Measurements from ENCODE around the gene TMEM198.

The TMEM198 gene

GRCh38 chr2:219543596-219544358 is at the start of gene TMEM198, which contains the start of gene CHPF:
TMEM198 (plus strand) TSS chr2:219544028; CDS start chr2:219544728, 700 bp downstream.
CHPF (minus strand) TSS chr2:219543809; CDS start chr2:219543538, 271 bp downstream.
- H3K9ac ChIP-seq: peak within 1 kb of the TSS; percentile 54 to 85 (median 75)
- peaks cover 18 to 48% (median 32%) of the 10 kb centered on the region in 10 experiments for H3K4me1 ChIP-seq
- H3K4me3 ChIP-seq: peak within 1 kb of the TSS; percentile 71 to 81 (median 77)
- TF ChIP-seq Cebpa-rat (IDR thresholded peaks at IDR 0.05): no peak
- H3K27ac ChIP-seq: peak within 1 kb of the TSS in 10 of 11 experiments; percentile 6 to 66 (median 52); a peak in 16 of 22 replicates
- no peaks in the 10 kb centered on the region for H3K9me3 ChIP-seq (replicated peaks in 1 of 11)
- H3K4me2 ChIP-seq: peak within 1 kb of the TSS; percentile 87 to 100 (median 97)
- H3K36me3 ChIP-seq: peaks cover 0 to 19% (median 8%) of the 10 kb centered on the region in 11 experiments; a peak in 7 of 22 replicates
- peaks cover 0 to 69% (median 29%) of the 10 kb centered on the region in 11 experiments; a peak in 19 of 22 replicates for H4K20me1 ChIP-seq
- H3K27me3 ChIP-seq: peaks cover 22 to 40% (median 33%) of the 10 kb centered on the region in 11 experiments; a peak in 18 of 22 replicates

GRCh38 chr2:219494952-219495530 is 48.8 kb upstream of the TMEM198 start:
- Histone ChIP-seq H3K4me3 (no peak overlapping the region), H3K4me1 (peaks cover 15 to 44% (median 37%) of the 10 kb centered on the region in 10 experiments), H3K27me3 (peaks cover 33 to 46% (median 43%) of the 10 kb centered on the region in 11 experiments), H3K9me3 (replicated peaks in 1 of 11) (no peaks in the 10 kb centered on the region), H3K27ac (no peak overlapping the region), H3K36me3 (no peaks in the 10 kb centered on the region), H3K4me2 (peak overlapping the region in 6 of 11 experiments; percentile 20 to 67 (median 56); a peak in 8 of 22 replicates), H3K9ac (no peak overlapping the region), H4K20me1 (peaks cover 0 to 36% (median 0%) of the 10 kb centered on the region in 11 experiments; a peak in 5 of 22 replicates)
- no peak for TF ChIP-seq Cebpa-rat (IDR thresholded peaks at IDR 0.05)

GRCh38 chr2:219495531-219496122 is 48.2 kb upstream of the TMEM198 start:
- peak overlapping the region in 8 of 11 experiments; percentile 20 to 67 (median 56); a peak in 16 of 22 replicates for H3K4me2 ChIP-seq
- no peaks in the 10 kb centered on the region for H3K36me3 ChIP-seq
- H3K27me3 ChIP-seq: peaks cover 33 to 46% (median 43%) of the 10 kb centered on the region in 11 experiments
- no peak overlapping the region for H3K27ac ChIP-seq
- no peaks in the 10 kb centered on the region for H3K9me3 ChIP-seq (replicated peaks in 1 of 11)
- H3K9ac ChIP-seq: no peak overlapping the region
- H3K4me3 ChIP-seq: no peak overlapping the region
- H4K20me1 ChIP-seq: peaks cover 0 to 36% (median 0%) of the 10 kb centered on the region in 11 experiments; a peak in 5 of 22 replicates
- peaks cover 18 to 46% (median 40%) of the 10 kb centered on the region in 10 experiments for H3K4me1 ChIP-seq
- no peak for TF ChIP-seq Cebpa-rat (IDR thresholded peaks at IDR 0.05)

GRCh38 chr2:219496247-219496824 is 47.5 kb upstream of the TMEM198 start:
- Histone ChIP-seq H3K9ac (no peak overlapping the region), H3K36me3 (peaks cover 0 to 2% (median 0%) of the 10 kb centered on the region in 11 experiments; a peak in 1 of 22 replicates), H3K4me1 (peaks cover 18 to 46% (median 40%) of the 10 kb centered on the region in 10 experiments), H3K27me3 (peaks cover 33 to 46% (median 43%) of the 10 kb centered on the region in 11 experiments), H4K20me1 (peaks cover 0 to 36% (median 0%) of the 10 kb centered on the region in 11 experiments; a peak in 5 of 22 replicates), H3K4me2 (peak overlapping the region in 7 of 11 experiments; percentile 20 to 67 (median 58); a peak in 12 of 22 replicates), H3K9me3 (replicated peaks in 1 of 11) (no peaks in the 10 kb centered on the region), H3K27ac (no peak overlapping the region), H3K4me3 (no peak overlapping the region)
- no peak for TF ChIP-seq Cebpa-rat (IDR thresholded peaks at IDR 0.05)

- Histone ChIP-seq H3K4me2 (peak overlapping the region in 2 of 11 experiments; percentile 12 to 51; a peak in 3 of 22 replicates), H4K20me1 (peaks cover 0 to 36% (median 0%) of the 10 kb centered on the region in 11 experiments; a peak in 5 of 22 replicates), H3K27me3 (peaks cover 33 to 46% (median 43%) of the 10 kb centered on the region in 11 experiments), H3K4me1 (peaks cover 18 to 46% (median 40%) of the 10 kb centered on the region in 10 experiments), H3K9ac (no peak overlapping the region), H3K27ac (no peak overlapping the region), H3K9me3 (replicated peaks in 1 of 11) (no peaks in the 10 kb centered on the region), H3K36me3 (peaks cover 0 to 7% (median 0%) of the 10 kb centered on the region in 11 experiments; a peak in 2 of 22 replicates), H3K4me3 (peak overlapping the region in 1 of 10 experiments; percentile 85; a peak in 1 of 20 replicates)
- TF ChIP-seq Cebpa-rat (IDR thresholded peaks at IDR 0.05): no peak
These were observed 46.9 kb upstream of the TMEM198 start for GRCh38 chr2:219496825-219497494.

GRCh38 chr2:219497495-219498279 is 46.1 kb upstream of the TMEM198 start:
- peak overlapping the region; percentile 63 to 85 (median 74) for H3K4me3 ChIP-seq
- H4K20me1 ChIP-seq: peaks cover 0 to 32% (median 0%) of the 10 kb centered on the region in 11 experiments; a peak in 5 of 22 replicates
- H3K4me2 ChIP-seq: peak overlapping the region; percentile 80 to 96 (median 94)
- H3K27me3 ChIP-seq: peaks cover 33 to 46% (median 43%) of the 10 kb centered on the region in 11 experiments
- peak overlapping the region in 7 of 11 experiments; percentile 7 to 90 (median 59); a peak in 9 of 22 replicates for H3K27ac ChIP-seq
- H3K9ac ChIP-seq: peak overlapping the region; percentile 83 to 95 (median 90)
- TF ChIP-seq Cebpa-rat (IDR thresholded peaks at IDR 0.05): no peak
- H3K9me3 ChIP-seq (replicated peaks in 1 of 11): no peaks in the 10 kb centered on the region
- peaks cover 18 to 46% (median 40%) of the 10 kb centered on the region in 10 experiments for H3K4me1 ChIP-seq
- H3K36me3 ChIP-seq: peaks cover 0 to 14% (median 0%) of the 10 kb centered on the region in 11 experiments; a peak in 4 of 22 replicates

Measured in BLaER1 treated with 17β-estradiol and CSF1 and Interleukin-3, amounts not matched to agents 10 nM and 100 nM (cell line).